PC-3 (cell line): ENCODE measurements around the gene TSHZ2. TPM values are rescaled to one million over a fixed set of nuclear protein-coding genes. Genes with fewer than 3 reads are reported as not detected.
"Not testable (repeated sequence)": the region's sequence is repeated elsewhere in the genome, so short reads cannot be mapped to it uniquely, and the experiment has no call there.

Source experiments
- ATAC-seq: fragments of 200-7000 bp; cut with Tn5 transposase; 2 replicates; pipeline ENCODE4 v1.9.1; 2020; ENCODE audit warnings: mild to moderate bottlenecking, moderate library complexity
- BruUV-seq: library from RNA; stranded (reverse); fragments of 400-500 nt; replicated peaks from 2 replicates; lab custom pipeline; 2021; lab: Mats Ljungman, UMichigan
- CTCF ChIA-PET: fragments of 300-600 bp; sonication (Branson Sonifier 250); formaldehyde crosslinking; loops from one replicate; lab custom pipeline; 2022; ENCODE audit warnings: antibody characterized with exemption; lab: Charles Lee
- POLR2A ChIA-PET: fragments of 300-600 bp; sonication (Branson Sonifier 250); formaldehyde crosslinking; loops from one replicate; lab custom pipeline; 2022; ENCODE audit warnings: antibody characterized with exemption; ENCODE audit not compliant: unreplicated experiment; lab: Charles Lee
- DNase-seq: peaks from one replicate; pipeline ENCODE4 v3.0.0-alpha.2; 2015
- H2AFZ ChIP-seq: fragments of 300-600 bp; sonication (generic); 2 replicates; pipeline ENCODE4 v1.6.0; 2016; ENCODE audit warnings: antibody characterized with exemption, low read length
- H3F3A ChIP-seq: fragments of 300-600 bp; sonication (generic); one replicate; pipeline ENCODE4 v1.6.0; 2017; ENCODE audit warnings: antibody characterized with exemption, low read length, control low read depth, mild to moderate bottlenecking; ENCODE audit not compliant: unreplicated experiment
- H3K27ac ChIP-seq: fragments of 300-600 bp; sonication (generic); 2 replicates; pipeline ENCODE4 v1.5.1; 2016; ENCODE audit warnings: mild to moderate bottlenecking, low read length
- H3K27me3 ChIP-seq: fragments of 300-600 bp; sonication (generic); 2 replicates; pipeline ENCODE4 v1.6.1; 2016; ENCODE audit warnings: low read length, mixed read lengths
- H3K36me3 ChIP-seq: fragments of 300-600 bp; sonication (generic); 2 replicates; pipeline ENCODE4 v1.6.1; 2016; ENCODE audit warnings: low read depth, mixed run types, low read length, mixed read lengths
- H3K4me1 ChIP-seq: fragments of 300-600 bp; sonication (generic); 2 replicates; pipeline ENCODE4 v1.5.1; 2016; ENCODE audit warnings: low read length; ENCODE audit not compliant: insufficient read depth
- H3K4me2 ChIP-seq: fragments of 300-600 bp; sonication (generic); 2 replicates; pipeline ENCODE4 v1.6.0; 2016; ENCODE audit warnings: low read length
- H3K4me3 ChIP-seq: fragments of 300-600 bp; sonication (generic); 2 replicates; pipeline ENCODE4 v1.5.1; 2016; ENCODE audit warnings: mild to moderate bottlenecking, low read length, mixed read lengths
- H3K79me2 ChIP-seq: fragments of 300-600 bp; sonication (generic); 2 replicates; pipeline ENCODE4 v1.6.1; 2017; ENCODE audit warnings: low read length, mixed read lengths
- H3K9ac ChIP-seq: fragments of 300-600 bp; sonication (generic); 2 replicates; pipeline ENCODE4 v1.6.0; 2016; ENCODE audit warnings: mild to moderate bottlenecking, low read length
- H3K9me2 ChIP-seq: fragments of 300-600 bp; sonication (generic); replicated peaks from 2 replicates; pipeline ENCODE4 v1.6.1; 2016; ENCODE audit warnings: mixed run types, low read length, mixed read lengths
- H3K9me3 ChIP-seq: fragments of 300-600 bp; sonication (generic); 2 replicates; pipeline ENCODE4 v1.6.1; 2016; ENCODE audit warnings: low read length, mixed read lengths
- H4K20me1 ChIP-seq: fragments of 300-600 bp; sonication (generic); 2 replicates; pipeline ENCODE4 v1.6.1; 2016; ENCODE audit warnings: low read length, mixed read lengths
- EZH2 ChIP-seq: fragments of 300-600 bp; sonication (generic); IDR thresholded peaks from one replicate; pipeline ENCODE4 v1.6.1; 2017; ENCODE audit warnings: antibody characterized with exemption, mild to moderate bottlenecking, low read length; ENCODE audit not compliant: unreplicated experiment
- EZH2phosphoT487 ChIP-seq: fragments of 300-600 bp; sonication (generic); IDR thresholded peaks from 2 replicates; pipeline ENCODE4 v1.6.1; 2018; ENCODE audit warnings: mild to moderate bottlenecking, antibody characterized with exemption, low read length, borderline replicate concordance
- intact Hi-C: fragments of 100-400 bp; cut with micrococcal nuclease; formaldehyde crosslinking; loops from 2 replicates; pipeline ENCODE4 v1.9.0; 2023
- total RNA-seq: library from RNA; depleted of rRNA; stranded (reverse); fragments of >200 nt; gene quantifications from 2 replicates; pipeline ENCODE4 v1.2.3, GENCODE V29; 2014
- TF ChIP-seq, protein P1 (sequence below): fragments of 300-600 bp; sonication (generic); conservative IDR thresholded peaks from 2 replicates; pipeline ENCODE4 v1.5.1; 2017; ENCODE audit warnings: antibody characterized with exemption, low read depth, mild to moderate bottlenecking, low read length

Gene TSHZ2
- total RNA-seq, 1 experiment from 2014 or later, result not detected

DNA sequence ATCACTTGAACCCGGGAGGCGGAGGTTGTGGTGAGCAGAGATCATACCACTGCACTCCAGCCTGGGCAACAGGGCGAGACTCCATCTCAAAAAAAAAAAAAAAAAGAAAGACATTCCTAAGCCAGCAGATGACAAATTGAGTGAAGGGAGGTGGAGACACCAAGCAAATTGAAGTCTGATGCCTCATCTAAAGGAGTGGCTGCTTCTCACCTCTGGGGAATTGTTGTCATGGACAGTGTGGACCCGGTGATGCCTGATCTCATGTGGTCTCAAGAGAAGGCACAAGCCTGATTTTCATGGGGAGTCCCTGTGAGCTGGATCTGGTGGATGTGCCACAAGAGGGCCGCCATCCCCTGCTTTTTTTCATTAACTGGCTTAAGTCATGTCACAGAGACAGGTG lies 349.4 kb downstream of the TSHZ2 start:
- Histone ChIP-seq H3K36me3 (no peaks in the 10 kb centered on the region), H3K4me2 (no peak overlapping the region), H3K79me2 (no peaks in the 10 kb centered on the region), H3K9me3 (no peaks in the 10 kb centered on the region), H3K27ac (no peak overlapping the region), H3K9ac (no peak overlapping the region), H3K9me2 (no peaks in the 10 kb centered on the region), H3F3A (no peaks in the 10 kb centered on the region), H3K4me3 (no peak overlapping the region), H3K4me1 (no peaks in the 10 kb centered on the region), H2AFZ (no peak overlapping the region), H4K20me1 (no peaks in the 10 kb centered on the region), H3K27me3 (peaks cover 69% of the 10 kb centered on the region)
- POLR2A ChIA-PET, result no interaction called here
- no peak for ATAC-seq
- CTCF ChIA-PET, result no interaction called here
- BruUV-seq, result no TSS peak
- intact Hi-C loops, result no loop called here
- no peak for DNase-seq
- TF ChIP-seq EZH2 (no peak), EZH2phosphoT487 (no peak)
- TF ChIP-seq, protein P1, sequence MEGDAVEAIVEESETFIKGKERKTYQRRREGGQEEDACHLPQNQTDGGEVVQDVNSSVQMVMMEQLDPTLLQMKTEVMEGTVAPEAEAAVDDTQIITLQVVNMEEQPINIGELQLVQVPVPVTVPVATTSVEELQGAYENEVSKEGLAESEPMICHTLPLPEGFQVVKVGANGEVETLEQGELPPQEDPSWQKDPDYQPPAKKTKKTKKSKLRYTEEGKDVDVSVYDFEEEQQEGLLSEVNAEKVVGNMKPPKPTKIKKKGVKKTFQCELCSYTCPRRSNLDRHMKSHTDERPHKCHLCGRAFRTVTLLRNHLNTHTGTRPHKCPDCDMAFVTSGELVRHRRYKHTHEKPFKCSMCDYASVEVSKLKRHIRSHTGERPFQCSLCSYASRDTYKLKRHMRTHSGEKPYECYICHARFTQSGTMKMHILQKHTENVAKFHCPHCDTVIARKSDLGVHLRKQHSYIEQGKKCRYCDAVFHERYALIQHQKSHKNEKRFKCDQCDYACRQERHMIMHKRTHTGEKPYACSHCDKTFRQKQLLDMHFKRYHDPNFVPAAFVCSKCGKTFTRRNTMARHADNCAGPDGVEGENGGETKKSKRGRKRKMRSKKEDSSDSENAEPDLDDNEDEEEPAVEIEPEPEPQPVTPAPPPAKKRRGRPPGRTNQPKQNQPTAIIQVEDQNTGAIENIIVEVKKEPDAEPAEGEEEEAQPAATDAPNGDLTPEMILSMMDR, result no peak

DNA sequence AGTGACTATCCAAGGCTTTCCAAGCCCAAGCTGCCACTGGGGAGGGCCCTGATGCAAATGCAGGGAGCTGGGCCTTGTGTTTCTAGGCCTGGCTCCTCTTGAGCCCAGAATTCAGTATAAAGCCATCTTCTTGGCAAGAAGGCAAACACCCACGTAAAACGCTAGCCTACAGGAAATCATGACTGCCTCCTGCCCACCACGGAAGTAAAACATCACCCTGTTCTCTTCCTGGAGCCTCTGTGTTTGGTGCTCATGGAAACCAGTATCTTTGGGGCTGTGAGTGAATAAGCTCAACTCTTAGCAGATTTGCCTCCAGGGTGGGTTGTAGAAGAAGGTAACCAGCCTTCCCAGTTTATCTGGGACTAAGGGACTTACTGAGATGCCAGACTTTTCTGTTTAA lies 350.5 kb downstream of the TSHZ2 start:
- H3K9me3 ChIP-seq, result no peaks in the 10 kb centered on the region

DNA sequence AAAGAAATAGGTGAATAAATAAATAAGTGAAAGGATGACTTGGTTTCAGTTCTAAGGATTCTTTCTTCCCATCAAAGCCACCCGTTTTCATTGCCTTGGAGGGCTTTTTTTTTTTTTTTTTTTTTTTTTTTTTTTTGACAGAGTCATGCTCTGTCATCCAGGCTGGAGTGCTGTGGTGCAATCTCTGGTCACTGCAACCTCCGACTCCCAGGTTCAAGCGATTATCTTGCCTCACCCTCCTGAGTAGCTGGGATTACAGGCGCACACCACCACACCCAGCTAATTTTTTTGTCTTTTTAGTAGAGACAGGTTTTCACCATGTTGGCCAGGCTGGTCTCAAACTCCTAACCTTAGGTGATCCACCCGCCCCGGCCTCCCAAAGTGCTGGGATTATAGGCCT lies 351.3 kb downstream of the TSHZ2 start:
- H3K4me3 ChIP-seq, H3K36me3 ChIP-seq, intact Hi-C loops, BruUV-seq, POLR2A ChIA-PET, H3K79me2 ChIP-seq, ATAC-seq, CTCF ChIA-PET, H3F3A ChIP-seq, H3K4me2 ChIP-seq, H2AFZ ChIP-seq, H3K9me2 ChIP-seq, H3K27ac ChIP-seq, DNase-seq, H4K20me1 ChIP-seq, H3K4me1 ChIP-seq, H3K9me3 ChIP-seq, H3K9ac ChIP-seq: not testable (repeated sequence)
- H3K27me3 ChIP-seq, result peaks cover 69% of the 10 kb centered on the region

More for the DNA sequence above, 350.5 kb downstream of the TSHZ2 start:
- no peak overlapping the region for H3K9ac ChIP-seq
- no peaks in the 10 kb centered on the region for H4K20me1 ChIP-seq
- H3K4me1 ChIP-seq, result no peaks in the 10 kb centered on the region
- no peak overlapping the region for H3K4me2 ChIP-seq
- intact Hi-C loops, result no loop called here
- no peaks in the 10 kb centered on the region for H3F3A ChIP-seq
- no peaks in the 10 kb centered on the region for H3K36me3 ChIP-seq
- peaks cover 70% of the 10 kb centered on the region for H3K27me3 ChIP-seq
- DNase-seq (no peak), ATAC-seq (no peak)
- TF ChIP-seq EZH2 (no peak), EZH2phosphoT487 (no peak)
- TF ChIP-seq, protein P1, result no peak
- H3K79me2 ChIP-seq, result no peaks in the 10 kb centered on the region
- POLR2A ChIA-PET, result no interaction called here
- BruUV-seq, result no TSS peak
- H2AFZ ChIP-seq, result no peak overlapping the region
- no peaks in the 10 kb centered on the region for H3K9me2 ChIP-seq
- CTCF ChIA-PET, result no interaction called here
- H3K4me3 ChIP-seq, result no peak overlapping the region
- no peak overlapping the region for H3K27ac ChIP-seq
